22Rv1 (cell line): ENCODE results near the gene PNN.

ENCODE experiments used
- ZFX ChIP-seq: fragments of 450-650 bp; IDR thresholded peaks from 2 replicates; pipeline ENCODE4 v1.6.1; 2017; ENCODE audit warnings: antibody characterized with exemption, borderline replicate concordance
- TF ChIP-seq, protein P1 (sequence below): fragments of 450-650 bp; IDR thresholded peaks from 2 replicates; pipeline ENCODE4 v1.5.1; 2017; ENCODE audit warnings: mild to moderate bottlenecking

DNA sequence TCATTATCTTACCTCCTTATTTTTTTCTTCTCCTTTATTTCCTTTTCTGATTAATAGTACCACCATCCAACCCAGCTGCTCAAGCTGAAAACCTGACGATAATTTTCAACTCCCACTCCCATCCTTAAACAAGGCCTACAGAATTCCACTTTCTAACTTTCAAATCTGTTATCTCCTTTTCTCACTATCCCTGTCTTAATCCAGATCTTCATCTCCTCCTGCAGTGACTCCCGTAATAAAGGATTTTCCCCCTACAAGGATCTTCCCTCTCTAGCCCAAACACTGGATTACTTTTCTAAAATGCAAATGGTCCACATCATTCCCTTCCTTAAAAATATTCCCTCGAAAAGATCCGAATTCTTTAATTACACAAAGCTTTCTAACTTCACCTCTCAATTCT, 6.5 kb upstream of the PNN start:
- TF ChIP-seq, protein P1, sequence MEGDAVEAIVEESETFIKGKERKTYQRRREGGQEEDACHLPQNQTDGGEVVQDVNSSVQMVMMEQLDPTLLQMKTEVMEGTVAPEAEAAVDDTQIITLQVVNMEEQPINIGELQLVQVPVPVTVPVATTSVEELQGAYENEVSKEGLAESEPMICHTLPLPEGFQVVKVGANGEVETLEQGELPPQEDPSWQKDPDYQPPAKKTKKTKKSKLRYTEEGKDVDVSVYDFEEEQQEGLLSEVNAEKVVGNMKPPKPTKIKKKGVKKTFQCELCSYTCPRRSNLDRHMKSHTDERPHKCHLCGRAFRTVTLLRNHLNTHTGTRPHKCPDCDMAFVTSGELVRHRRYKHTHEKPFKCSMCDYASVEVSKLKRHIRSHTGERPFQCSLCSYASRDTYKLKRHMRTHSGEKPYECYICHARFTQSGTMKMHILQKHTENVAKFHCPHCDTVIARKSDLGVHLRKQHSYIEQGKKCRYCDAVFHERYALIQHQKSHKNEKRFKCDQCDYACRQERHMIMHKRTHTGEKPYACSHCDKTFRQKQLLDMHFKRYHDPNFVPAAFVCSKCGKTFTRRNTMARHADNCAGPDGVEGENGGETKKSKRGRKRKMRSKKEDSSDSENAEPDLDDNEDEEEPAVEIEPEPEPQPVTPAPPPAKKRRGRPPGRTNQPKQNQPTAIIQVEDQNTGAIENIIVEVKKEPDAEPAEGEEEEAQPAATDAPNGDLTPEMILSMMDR = no peak
- no peak for TF ChIP-seq ZFX
